ENCODE data around the gene MAST3. TPM values are rescaled to one million over a fixed set of nuclear protein-coding genes. Genes with fewer than 3 reads are reported as not detected.

Gene MAST3
- total RNA-seq, 1 experiment from 2014 or later = 10.4 TPM

DNA sequence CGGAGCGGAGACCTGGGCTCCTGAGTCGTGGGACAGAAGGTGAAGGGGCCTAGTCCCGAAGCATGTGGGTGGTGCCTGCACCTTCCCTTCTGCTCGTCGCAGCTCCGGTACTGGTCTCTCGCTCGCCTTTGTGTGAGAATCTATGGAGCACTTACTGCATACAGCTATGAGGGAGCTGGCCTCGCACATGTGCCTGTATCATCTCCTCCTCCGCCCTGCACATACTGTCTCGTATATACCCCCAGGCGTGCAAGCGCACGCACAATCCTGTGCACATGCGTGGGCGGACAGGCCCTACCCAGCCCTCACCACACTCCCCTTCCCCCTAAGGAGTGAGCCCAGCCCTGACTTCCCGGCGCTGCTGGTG, 64.0 kb downstream of the MAST3 start:
- DNase-seq = no peak
- no peak overlapping the region for H2BK120ac ChIP-seq (ENCODE audit: low read depth, low read length, poor library complexity, severe bottlenecking)
- no peak overlapping the region for H2AFZ ChIP-seq (ENCODE audit: low read length)
- H4K8ac ChIP-seq (replicated peaks; ENCODE audit: insufficient read length, low read depth, low read length) = peak overlapping the region; percentile 19
- no peak overlapping the region for H4K91ac ChIP-seq (ENCODE audit: insufficient read length, low read depth, low read length)
- no peak overlapping the region for H3T11ph ChIP-seq (ENCODE audit: low read length)
- H3K56ac ChIP-seq (ENCODE audit: insufficient read length, low read depth, low read length) = no peak overlapping the region
- TF ChIP-seq, protein P1, sequence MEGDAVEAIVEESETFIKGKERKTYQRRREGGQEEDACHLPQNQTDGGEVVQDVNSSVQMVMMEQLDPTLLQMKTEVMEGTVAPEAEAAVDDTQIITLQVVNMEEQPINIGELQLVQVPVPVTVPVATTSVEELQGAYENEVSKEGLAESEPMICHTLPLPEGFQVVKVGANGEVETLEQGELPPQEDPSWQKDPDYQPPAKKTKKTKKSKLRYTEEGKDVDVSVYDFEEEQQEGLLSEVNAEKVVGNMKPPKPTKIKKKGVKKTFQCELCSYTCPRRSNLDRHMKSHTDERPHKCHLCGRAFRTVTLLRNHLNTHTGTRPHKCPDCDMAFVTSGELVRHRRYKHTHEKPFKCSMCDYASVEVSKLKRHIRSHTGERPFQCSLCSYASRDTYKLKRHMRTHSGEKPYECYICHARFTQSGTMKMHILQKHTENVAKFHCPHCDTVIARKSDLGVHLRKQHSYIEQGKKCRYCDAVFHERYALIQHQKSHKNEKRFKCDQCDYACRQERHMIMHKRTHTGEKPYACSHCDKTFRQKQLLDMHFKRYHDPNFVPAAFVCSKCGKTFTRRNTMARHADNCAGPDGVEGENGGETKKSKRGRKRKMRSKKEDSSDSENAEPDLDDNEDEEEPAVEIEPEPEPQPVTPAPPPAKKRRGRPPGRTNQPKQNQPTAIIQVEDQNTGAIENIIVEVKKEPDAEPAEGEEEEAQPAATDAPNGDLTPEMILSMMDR (conservative IDR thresholded peaks at IDR 0.05) = no peak; the same call in 2 of the 3 replicates
- H3K23me2 ChIP-seq (ENCODE audit: insufficient read length, low read depth, low read length, poor library complexity, severe bottlenecking) = peaks cover 3% of the 10 kb centered on the region
- no peaks in the 10 kb centered on the region for H3K27me3 Mint-ChIP-seq (ENCODE audit: low read depth)
- peaks cover 20 to 39% (median 35%) of the 10 kb centered on the region in 3 experiments; a peak in 6 of 7 replicates for H3K36me3 Mint-ChIP-seq (ENCODE audit: insufficient read depth in 1 of 3, low read depth in 3 of 3)
- H3K9me3 ChIP-seq (ENCODE audit: control insufficient read depth, low read depth, low read length) = no peaks in the 10 kb centered on the region
- H3K4me3 Mint-ChIP-seq = peak overlapping the region; percentile 9 to 25; a peak in 2 of 5 replicates
- H3K9me3 Mint-ChIP-seq = no peaks in the 10 kb centered on the region
- H3K4ac ChIP-seq (ENCODE audit: low read depth, low read length) = no peak overlapping the region
- H3K23ac ChIP-seq (ENCODE audit: insufficient read length, low read depth, low read length) = no peak overlapping the region
- H3K4me1 ChIP-seq (ENCODE audit: insufficient read depth, low read length) = 0 out of 2 replicates have a peak, but pooled peaks cover 2% of the 10 kb centered on the region
- no peak overlapping the region for H2AK5ac ChIP-seq (ENCODE audit: insufficient read length, low read length)
- no peak overlapping the region for H3K18ac ChIP-seq (ENCODE audit: insufficient read length, low read depth, low read length)
- peak overlapping the region; percentile 45 for H3K4me2 ChIP-seq (ENCODE audit: insufficient read depth, insufficient read length, low read length)
- H3K27ac ChIP-seq (ENCODE audit: insufficient read length, low read depth, low read length) = no peak overlapping the region
- H2BK15ac ChIP-seq (ENCODE audit: low read depth, low read length) = no peak overlapping the region
- H3K27me3 ChIP-seq (ENCODE audit: insufficient read depth, low read length) = no peaks in the 10 kb centered on the region
- H3K27ac Mint-ChIP-seq = peak overlapping the region in 2 of 3 experiments; percentile 64 to 89; a peak in 2 of 7 replicates
- H3K79me2 ChIP-seq (ENCODE audit: insufficient read depth, low read length) = no peaks in the 10 kb centered on the region
- H3K79me1 ChIP-seq (ENCODE audit: insufficient read depth, low read depth, low read length, poor library complexity, severe bottlenecking) = no peaks in the 10 kb centered on the region
- no peak overlapping the region for H4K5ac ChIP-seq (ENCODE audit: insufficient read length, low read depth, low read length)
- no peaks in the 10 kb centered on the region for H4K20me1 ChIP-seq (ENCODE audit: control insufficient read depth, insufficient read depth, insufficient read length)
- no CpG with 5 or more reads among the region's 19 CpGs for WGBS (ENCODE audit: extremely low coverage, insufficient read length, low lambda C conversion rate)
- no peak overlapping the region for H3K14ac ChIP-seq (ENCODE audit: insufficient read depth, low read length)
- peaks cover 4 to 18% of the 10 kb centered on the region in 2 experiments; a peak in 2 of 4 replicates for H3K4me1 Mint-ChIP-seq
- no peak overlapping the region for H2BK5ac ChIP-seq (ENCODE audit: insufficient read length, low read length)
- H3K9ac ChIP-seq (ENCODE audit: extremely low read depth, insufficient read length, low read length) = no peak overlapping the region
- H2BK20ac ChIP-seq (ENCODE audit: low read depth, low read length, poor library complexity, severe bottlenecking) = no peak overlapping the region
- no peak overlapping the region for H2BK12ac ChIP-seq (ENCODE audit: insufficient read length, low read depth, low read length)

Data from H9 (cell line).